Type B pancreatic cell (in vitro differentiated cells): ENCODE data around the gene FASTK. TPM values are rescaled to one million over a fixed set of nuclear protein-coding genes. Genes with fewer than 3 reads are reported as not detected.

Source experiments
- total RNA-seq: library from RNA; stranded (reverse); gene quantifications from 2 replicates; pipeline ENCODE4 v1.2.1, GENCODE V29; 2021; ENCODE audit warnings: low replicate concordance

FASTK gene
- total RNA-seq, 1 donor from 2014 or later: 100 TPM

Other genes starting within 250 kb of the FASTK start
- 21.4 and 26.2 TPM in 2 replicates for gene AOC1, start 228.3 kb downstream of the FASTK start, total RNA-seq
- 8.0 and 10.0 TPM in 2 replicates for gene KCNH2, start 102.5 kb downstream of the FASTK start, total RNA-seq
- 0.21 and 1.7 TPM in 2 replicates for gene NOS3, start 89.8 kb downstream of the FASTK start, total RNA-seq
- gene ATG9B, start 56.3 kb downstream of the FASTK start, total RNA-seq: 33.8 and 53.2 TPM in 2 replicates
- gene ABCB8, start 52.4 kb downstream of the FASTK start, total RNA-seq: 32.7 and 45.5 TPM in 2 replicates
- 2.2 and 4.4 TPM in 2 replicates for gene ASIC3, start 32.3 kb downstream of the FASTK start, total RNA-seq
- 20.4 and 20.5 TPM in 2 replicates for gene CDK5, start 22.9 kb downstream of the FASTK start, total RNA-seq
- 144 and 150 TPM in 2 replicates for gene SLC4A2, start 21.2 kb downstream of the FASTK start, total RNA-seq
- 37.9 and 41.7 TPM in 2 replicates for gene TMUB1, start 2.7 kb upstream of the FASTK start, total RNA-seq
- 95.9 and 114 TPM in 2 replicates for gene AGAP3, start 5.7 kb upstream of the FASTK start, total RNA-seq
- 0.26 and 0.41 TPM in 2 replicates for gene GBX1, start 86.9 kb upstream of the FASTK start, total RNA-seq
- gene ASB10, start 106.4 kb upstream of the FASTK start, total RNA-seq: not detected in 2 replicates
- not detected in 2 replicates for gene H2BK1, start 129.7 kb upstream of the FASTK start, total RNA-seq
- gene ABCF2, start 146.4 kb upstream of the FASTK start, total RNA-seq: 35.9 and 46.5 TPM in 2 replicates
- gene CHPF2, start 151.7 kb upstream of the FASTK start, total RNA-seq: 44.4 and 54.7 TPM in 2 replicates
- gene SMARCD3, start 167.9 kb upstream of the FASTK start, total RNA-seq: 20.0 and 58.4 TPM in 2 replicates